Embryonic facial prominence (tissue), 1 donor: ENCODE results near the gene EEF2K.
A peak's percentile ranks its signal among the peaks of the same experiment; 100 is the strongest.

Experiments
- DNase-seq: peaks from one replicate; pipeline ENCODE4 v3.0.0-alpha.2; 2016; ENCODE audit errors: extremely low spot score

Gene EEF2K

DNA sequence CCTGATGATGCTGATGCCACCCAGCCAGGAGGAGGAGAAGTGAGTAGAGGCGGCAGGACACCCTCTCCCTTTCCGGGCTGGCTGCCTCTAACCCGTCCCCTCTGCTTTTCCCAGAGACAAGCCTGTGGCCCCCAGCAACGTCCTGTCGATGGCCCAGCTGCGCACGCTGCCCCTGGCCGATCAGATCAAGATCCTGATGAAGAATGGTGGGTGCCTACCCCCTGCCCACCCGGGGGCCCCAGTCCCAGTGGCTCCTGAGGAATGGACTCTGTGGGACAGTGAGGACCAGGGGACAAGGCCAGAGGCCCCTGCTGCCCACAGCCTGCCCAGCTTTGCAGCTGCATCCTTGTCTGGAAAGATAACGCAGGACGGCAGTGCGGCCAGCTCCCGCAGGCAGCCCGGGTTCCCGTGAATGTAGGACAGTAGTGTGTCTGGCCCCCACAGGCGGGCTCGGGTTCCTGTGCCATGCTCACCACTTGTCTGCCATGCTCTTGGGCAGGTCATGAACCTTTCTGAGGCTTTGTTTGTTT lies 111.0 kb downstream of the EEF2K start:
- DNase-seq = no peak

GRCh38 chr16:22317625-22318024 lies 111.5 kb downstream of the EEF2K start:
- no peak for DNase-seq

GRCh38 chr16:22318690-22319358 lies 112.7 kb downstream of the EEF2K start:
- no peak for DNase-seq

DNA sequence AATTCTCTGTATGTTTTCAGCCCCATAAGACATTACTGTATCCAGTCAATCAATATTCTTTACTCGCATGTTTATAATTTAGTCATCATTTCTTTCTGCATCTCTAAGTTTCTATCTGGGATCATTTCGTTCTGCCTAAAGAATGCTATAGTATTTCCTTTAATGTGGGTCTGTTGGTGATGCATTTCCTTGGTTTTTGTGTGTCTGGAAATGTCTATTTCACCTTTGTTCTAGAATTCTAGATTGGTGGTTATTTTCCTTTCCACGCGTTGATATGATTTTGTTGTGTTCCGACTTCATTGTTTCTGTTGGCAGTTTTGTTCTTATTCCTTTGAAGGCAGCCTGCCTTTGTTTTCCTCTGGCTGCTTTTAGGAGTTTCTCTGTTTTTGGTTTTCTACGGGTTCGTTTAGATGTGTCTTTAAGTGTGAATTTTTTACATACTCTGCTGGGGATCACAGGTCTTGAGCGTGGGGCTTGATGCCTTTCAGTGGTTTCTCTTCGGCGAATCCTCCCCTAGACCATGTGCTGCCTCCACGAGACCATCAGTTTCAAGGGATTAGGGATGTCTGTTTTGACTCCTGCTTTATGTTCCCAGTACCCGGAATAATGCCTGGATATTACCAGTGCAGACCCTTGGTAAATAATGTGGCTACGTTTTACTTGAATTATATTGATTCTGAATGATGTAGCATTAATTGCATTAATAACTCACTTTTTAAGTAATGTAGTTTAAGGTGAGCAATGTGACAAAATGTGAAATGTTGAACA lies 114.7 kb downstream of the EEF2K start:
- no peak for DNase-seq

GRCh38 chr16:22321340-22322001 lies 115.4 kb downstream of the EEF2K start:
- DNase-seq = peak; percentile 25

DNA sequence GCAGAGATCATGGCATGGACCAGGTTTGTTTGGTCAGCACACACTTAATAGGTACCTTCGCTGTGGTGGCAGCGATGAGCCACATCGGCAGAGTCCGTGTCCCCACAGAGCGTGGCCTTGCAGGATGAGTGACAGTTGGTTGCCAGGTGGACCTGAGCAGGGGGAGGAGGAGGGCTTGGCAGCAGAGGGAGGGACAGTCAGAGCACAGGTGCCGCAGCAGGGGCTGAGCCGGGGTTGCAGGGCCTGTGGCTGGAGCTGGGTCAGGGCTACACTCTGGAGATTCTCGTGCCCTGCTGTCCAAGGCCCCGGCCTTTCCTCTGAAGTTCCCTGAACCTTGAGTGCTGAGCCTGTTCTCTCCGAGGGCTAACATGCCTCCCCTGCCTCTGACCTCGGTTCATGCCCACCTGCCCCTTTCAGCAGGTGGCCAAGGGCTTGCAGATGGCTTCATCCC lies 116.0 kb downstream of the EEF2K start:
- no peak for DNase-seq

- no peak for DNase-seq
Measured at GRCh38 chr16:22322741-22323140, 116.7 kb downstream of the EEF2K start.

- no peak for DNase-seq
Measured at GRCh38 chr16:22323173-22323958, 117.3 kb downstream of the EEF2K start.

GRCh38 chr16:22323959-22324786 lies 118.1 kb downstream of the EEF2K start:
- DNase-seq = no peak

GRCh38 chr16:22324787-22325597 lies 118.9 kb downstream of the EEF2K start:
- DNase-seq = no peak

GRCh38 chr16:22325598-22326368 lies 119.7 kb downstream of the EEF2K start:
- DNase-seq = no peak

DNA sequence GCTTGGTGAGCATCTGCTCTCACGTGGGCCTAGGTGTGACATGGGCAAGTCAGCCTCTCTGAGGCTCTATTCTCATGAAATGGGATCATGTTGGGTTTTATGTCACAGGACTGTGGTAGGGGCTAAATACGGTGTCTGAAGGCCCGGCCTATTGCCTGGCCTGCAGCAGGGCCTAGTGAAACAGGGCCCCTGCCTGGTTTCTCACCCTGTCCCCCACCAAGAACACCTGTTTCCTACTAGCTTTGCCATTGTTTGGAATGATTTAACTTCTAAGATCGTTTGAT lies 120.2 kb downstream of the EEF2K start:
- no peak for DNase-seq

- no peak for DNase-seq
Measured at GRCh38 chr16:22326771-22327445, 120.8 kb downstream of the EEF2K start.

DNA sequence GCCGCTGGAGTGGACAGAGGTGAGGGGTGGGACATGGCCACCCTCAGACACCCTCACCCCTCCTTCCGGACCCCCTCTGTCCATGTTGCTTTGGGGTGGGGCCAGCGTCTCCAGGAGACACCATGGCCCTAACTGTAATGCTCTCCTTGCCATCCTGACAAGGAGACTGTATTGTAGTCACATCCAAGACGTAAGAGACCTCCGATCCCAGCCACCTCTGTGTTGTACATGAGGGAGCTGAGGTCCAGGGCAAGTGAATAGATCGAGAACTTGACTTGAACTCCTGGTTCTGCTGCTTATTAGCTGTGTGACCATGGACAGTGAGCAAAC lies 121.3 kb downstream of the EEF2K start:
- no peak for DNase-seq

GRCh38 chr16:22328081-22328725 lies 122.1 kb downstream of the EEF2K start:
- DNase-seq = no peak

DNA sequence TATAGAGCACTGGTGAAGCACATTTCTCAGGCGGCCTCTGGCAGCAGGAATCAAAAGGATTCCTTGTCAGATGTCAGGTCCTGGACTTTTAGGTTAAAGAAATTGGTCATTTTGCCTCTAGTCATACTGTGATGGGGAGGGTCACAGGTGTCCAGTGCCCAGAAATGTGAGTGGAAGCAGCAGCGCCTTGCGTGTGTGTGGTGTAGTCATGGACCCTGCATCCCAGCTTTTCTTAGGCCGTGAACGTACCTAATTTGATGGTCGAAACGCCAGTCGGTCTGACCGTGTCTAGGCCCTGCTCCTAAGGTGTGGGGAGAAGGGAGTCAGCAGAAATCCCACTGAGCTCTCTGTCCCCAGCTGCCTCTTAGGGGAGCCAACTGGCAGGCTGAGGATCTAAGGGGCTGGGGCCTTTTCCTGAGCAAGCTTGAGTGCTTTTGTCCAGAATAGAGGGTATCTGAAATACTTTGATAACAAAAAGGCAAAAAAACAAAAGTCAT lies 123.2 kb downstream of the EEF2K start:
- DNase-seq = no peak

DNA sequence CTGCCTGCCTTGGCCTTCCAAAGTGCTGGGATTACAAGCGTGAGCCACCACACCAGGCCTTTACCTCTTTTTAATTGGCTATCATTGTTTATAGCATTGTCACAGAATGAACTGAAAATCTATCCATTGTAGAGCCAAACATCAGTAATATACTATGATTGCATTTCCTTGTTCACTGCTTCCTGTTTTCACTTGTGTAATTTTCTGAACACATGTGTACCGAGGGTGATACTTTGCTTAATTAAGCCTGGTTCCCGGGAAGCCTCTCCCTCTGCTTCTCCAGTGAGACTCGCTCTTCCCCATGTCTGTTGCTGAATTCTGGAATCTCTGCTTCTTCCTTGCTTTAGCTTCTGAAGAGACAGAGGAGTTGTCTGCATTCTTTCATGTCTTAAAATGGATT lies 124.2 kb downstream of the EEF2K start:
- DNase-seq = no peak

DNA sequence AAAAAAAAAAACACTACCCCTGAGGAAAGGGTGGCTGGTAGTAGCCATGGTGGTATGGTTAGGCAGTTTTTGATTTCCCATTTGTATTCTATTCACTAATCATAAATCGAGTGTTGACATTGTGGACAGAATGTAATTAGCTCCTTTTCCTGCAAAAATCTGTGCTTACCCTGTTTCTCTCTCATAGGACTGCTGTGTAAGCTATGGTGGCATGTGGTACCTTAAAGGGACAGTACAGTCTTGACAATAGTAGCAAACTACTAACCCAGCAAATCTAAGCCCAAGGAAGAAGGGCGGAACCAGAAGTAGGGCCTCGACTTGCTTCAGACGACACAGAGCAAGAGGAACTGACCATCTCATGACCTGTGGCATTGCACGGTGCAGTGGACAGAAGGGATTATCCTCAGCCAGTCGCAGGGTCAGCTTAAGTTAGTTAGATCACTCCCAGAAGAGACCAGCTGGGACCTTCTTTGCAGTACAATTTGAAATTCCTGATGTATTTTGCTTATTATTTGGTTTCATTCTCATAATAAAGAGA lies 127.4 kb downstream of the EEF2K start:
- no peak for DNase-seq
